Hematopoietic multipotent progenitor cell treated with erythropoietin and hydrocortisone succinate and interleukin-3 and kit ligand, for 6 days (in vitro differentiated cells): ENCODE data around the gene IL15RA.
"Not testable (repeated sequence)": the region's sequence is repeated elsewhere in the genome, so short reads cannot be mapped to it uniquely, and the experiment has no call there.

ENCODE experiments used
- DNase-seq: peaks from one replicate; pipeline ENCODE4 v3.0.0-alpha.2; 2015

Gene IL15RA

GRCh38 chr10:6005856-6006395 lies 28.6 kb upstream of the IL15RA start:
- peak; percentile 86 for DNase-seq

DNA sequence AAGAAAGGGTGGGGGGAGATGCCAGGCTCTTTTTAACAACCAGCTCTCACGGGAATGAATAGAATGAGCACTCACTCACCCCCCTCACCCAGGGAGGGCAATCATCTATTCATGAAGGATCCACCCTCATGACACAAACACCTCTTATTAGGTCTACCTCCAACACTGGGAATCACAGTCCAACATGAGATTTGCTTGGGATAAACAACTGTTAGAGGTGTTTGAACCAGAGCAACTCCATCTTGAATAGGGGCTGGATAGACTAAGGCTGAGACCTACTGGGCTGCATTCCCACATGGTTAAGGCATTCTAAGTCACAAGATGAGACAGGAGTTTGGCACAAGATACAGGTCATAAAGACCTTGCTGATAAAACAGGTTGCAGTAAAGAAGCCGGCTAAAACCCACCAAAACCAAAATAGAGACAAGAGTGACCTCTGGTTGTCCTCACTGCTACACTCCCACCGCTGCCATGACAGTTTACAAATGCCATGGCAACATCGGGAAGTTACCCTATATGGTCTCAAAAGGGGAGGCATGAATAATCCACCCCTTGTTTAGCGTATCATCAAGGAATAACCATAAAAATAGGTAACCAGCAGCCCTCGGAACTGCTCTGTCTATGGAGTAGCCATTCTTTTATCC lies 27.9 kb upstream of the IL15RA start:
- DNase-seq, result not testable (repeated sequence)

GRCh38 chr10:6002809-6003510 lies 25.6 kb upstream of the IL15RA start:
- DNase-seq, result peak; percentile 65

DNA sequence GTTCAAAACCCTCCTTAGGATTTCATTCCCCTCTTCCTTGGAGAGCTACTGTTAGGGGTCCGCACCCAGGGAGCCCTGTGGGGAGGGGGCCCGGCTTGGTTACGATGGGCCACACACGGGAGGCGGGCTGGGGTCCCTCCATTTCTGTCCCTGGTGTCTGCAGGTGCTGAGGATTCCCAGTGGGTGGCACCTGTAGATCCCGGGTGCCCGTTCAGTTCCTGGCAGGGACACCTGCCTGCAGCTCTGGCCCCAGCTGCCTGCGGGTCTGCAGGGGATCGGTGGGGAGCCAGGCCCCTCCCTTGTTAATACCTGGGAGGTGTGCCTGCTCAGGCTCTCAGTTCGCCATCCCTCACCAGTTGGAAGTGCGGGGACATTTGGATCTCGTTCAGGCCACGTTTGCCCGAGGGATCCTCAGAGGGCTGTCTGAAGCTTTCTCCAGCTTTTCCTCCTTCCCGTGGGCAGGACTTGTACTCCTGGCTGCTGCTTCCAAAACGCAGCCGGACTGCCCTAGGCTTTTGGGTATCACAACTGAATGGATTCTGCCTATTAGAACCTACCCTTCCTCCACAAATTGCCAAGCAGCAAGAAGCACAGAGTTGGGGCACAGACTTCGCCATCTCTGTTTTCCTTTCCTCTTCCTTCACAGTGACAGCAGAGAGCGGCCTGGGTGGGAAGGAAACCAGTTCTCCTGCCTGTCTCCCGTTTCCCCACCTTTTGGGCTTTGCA lies 22.3 kb upstream of the IL15RA start:
- no peak for DNase-seq

- no peak for DNase-seq
These were observed 19.4 kb upstream of the IL15RA start for GRCh38 chr10:5996696-5997095.

GRCh38 chr10:5992398-5992797 lies 15.1 kb upstream of the IL15RA start:
- DNase-seq, result no peak

DNA sequence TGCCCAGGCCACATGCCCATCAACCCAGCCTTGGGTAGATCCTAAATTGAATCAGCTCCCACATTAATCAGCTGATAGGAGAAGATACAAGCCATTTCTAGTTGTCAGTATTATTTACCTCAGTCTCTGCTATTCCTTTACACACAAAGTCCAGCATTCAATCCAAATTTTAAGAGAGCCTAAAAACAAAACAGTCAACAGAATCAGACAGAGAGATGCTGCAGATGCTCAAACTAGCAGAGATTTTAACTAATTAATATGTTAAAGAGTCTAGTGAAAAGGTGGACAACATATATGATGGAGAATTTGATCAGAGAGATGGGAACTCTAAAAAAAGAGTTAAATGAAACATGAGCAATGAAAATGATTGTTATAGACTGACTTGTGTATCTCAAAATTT lies 14.4 kb upstream of the IL15RA start:
- DNase-seq, result no peak

- no peak for DNase-seq
These were observed 12.4 kb upstream of the IL15RA start for GRCh38 chr10:5989756-5990155.

DNA sequence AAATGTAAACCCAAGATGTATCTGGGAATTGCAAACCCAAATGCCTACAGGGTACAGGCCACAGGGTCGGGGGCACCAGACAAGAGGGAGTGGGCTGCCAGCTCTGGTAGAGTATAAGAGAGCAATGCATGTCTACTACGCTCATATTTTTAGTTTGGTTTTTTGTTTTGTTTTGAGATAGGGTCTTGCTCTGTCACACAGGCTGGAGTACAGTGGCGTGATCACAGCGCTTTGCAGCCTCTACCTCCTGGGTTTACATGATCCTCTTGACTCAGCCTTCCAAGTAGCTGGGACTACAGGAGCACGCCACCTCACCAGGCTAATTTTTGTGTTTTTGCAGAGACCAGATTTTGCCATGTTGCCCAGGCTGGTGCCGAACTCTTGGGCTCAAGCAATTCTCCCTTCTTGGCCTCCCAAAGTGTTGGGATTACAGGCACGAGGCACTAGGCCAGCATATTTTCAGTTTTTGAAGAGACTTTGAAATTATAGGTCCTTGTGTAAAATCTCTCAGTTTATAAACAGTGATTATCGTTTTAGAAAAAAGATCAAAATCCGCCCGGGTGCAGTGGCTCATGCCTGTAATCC lies 11.1 kb upstream of the IL15RA start:
- no peak for DNase-seq

GRCh38 chr10:5987747-5988146 lies 10.4 kb upstream of the IL15RA start:
- peak; percentile 93 for DNase-seq

- DNase-seq, result no peak
These were observed 7.7 kb upstream of the IL15RA start for GRCh38 chr10:5985029-5985428.

GRCh38 chr10:5983774-5984173 lies 6.4 kb upstream of the IL15RA start:
- no peak for DNase-seq

DNA sequence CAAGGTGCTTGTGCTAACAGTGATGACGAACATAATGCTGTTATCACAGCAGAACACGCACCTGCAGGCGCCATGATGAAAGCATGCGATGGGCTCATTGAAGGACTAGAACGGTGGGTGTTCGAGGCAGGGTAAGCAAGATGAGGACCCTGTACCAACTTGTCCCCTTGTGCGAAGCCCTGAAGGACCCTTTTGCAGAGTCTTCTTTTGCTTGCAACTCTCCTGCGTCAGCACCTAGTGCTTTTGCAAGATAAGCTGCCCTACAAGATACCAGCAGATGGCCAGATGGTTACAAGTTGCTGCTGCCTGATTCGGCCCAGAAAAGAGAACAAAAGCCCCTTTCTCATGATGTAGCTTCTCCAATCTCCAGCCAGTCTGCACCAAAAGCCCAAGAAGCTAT lies 4.2 kb upstream of the IL15RA start:
- peak; percentile 77 for DNase-seq

GRCh38 chr10:5978230-5978489 lies 817 bp upstream of the IL15RA start:
- no peak for DNase-seq

GRCh38 chr10:5976512-5977470 lies 552 bp downstream of the IL15RA start:
- DNase-seq, result peak; percentile 66

DNA sequence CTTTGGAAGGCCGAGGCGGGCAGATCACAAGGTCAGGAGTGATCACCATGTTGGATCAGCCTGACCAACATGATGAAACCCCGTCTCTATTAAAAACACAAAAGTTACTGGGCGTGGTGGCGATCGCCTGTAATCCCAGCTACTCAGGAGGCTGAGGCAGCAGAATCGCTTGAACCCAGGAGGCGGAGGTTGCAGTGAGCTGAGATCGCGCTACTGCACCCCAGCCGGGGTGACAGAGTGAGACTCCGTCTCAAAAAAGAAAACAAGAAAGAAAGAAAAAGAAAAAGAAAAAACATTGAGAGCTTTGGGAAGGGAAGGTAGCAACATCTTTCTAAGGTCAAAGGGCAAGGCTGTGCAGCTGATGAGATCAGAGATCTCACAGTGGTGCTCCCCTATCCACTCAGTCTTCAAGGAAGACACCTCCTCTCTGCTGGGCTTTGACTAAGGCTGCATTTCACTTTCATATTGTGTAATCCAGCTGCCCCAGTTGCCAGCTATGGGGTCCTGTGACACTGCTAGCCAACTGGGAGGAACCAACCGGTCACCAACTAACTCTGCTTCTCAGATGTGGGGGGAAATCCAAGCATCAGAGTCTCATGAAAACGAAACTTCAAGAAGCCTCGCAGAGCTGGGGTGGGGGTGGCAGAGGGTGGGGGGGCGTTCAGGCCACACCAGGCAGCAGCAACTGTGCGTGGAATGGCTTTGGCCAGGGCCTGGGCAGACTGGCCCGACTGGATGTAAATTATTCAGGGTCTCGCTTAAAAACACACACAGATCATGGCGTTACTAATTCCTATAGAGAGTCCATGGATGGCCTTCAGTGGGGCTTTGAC lies 1.5 kb downstream of the IL15RA start:
- DNase-seq, result peak; percentile 79

- DNase-seq, result no peak
These were observed 4.3 kb downstream of the IL15RA start for GRCh38 chr10:5973069-5973468.

GRCh38 chr10:5971886-5972285 lies 5.5 kb downstream of the IL15RA start:
- DNase-seq, result peak; percentile 26

- DNase-seq, result peak; percentile 93
These were observed 6.0 kb downstream of the IL15RA start for GRCh38 chr10:5971315-5971832.

GRCh38 chr10:5970527-5970926 lies 6.8 kb downstream of the IL15RA start:
- DNase-seq, result no peak

DNA sequence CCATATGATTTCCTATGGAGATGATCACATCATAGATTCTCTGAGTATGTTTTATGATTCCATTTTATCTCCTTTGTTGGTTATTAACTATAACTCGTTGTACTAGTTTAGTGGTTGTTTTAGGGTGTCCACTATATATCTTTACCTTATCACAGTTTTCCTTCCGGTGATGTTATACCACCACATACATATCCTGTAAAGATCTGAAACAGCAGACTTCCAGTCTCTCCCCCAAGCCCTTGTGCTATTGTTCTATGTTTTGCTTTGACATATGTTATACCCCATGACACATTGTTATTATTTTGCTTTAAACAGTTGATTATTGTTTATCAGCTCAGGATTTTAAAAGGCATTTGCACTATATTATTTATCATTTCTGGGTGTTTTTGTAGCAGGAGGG lies 7.3 kb downstream of the IL15RA start:
- no peak for DNase-seq
